Measurements from ENCODE around the gene PLAA.

PLAA gene

GRCh38 chr9:26935847-26936246 lies 11.2 kb downstream of the PLAA start:
- H3K4me3 ChIP-seq (ENCODE audit: low read depth, low read length), result no peak overlapping the region
- TF ChIP-seq, protein P1, sequence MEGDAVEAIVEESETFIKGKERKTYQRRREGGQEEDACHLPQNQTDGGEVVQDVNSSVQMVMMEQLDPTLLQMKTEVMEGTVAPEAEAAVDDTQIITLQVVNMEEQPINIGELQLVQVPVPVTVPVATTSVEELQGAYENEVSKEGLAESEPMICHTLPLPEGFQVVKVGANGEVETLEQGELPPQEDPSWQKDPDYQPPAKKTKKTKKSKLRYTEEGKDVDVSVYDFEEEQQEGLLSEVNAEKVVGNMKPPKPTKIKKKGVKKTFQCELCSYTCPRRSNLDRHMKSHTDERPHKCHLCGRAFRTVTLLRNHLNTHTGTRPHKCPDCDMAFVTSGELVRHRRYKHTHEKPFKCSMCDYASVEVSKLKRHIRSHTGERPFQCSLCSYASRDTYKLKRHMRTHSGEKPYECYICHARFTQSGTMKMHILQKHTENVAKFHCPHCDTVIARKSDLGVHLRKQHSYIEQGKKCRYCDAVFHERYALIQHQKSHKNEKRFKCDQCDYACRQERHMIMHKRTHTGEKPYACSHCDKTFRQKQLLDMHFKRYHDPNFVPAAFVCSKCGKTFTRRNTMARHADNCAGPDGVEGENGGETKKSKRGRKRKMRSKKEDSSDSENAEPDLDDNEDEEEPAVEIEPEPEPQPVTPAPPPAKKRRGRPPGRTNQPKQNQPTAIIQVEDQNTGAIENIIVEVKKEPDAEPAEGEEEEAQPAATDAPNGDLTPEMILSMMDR (IDR thresholded peaks at IDR 0.05; ENCODE audit: low read depth, low read length, missing control alignments), result no peak
- DNase-seq (ENCODE audit: low read depth), result no peak

- TF ChIP-seq, protein P1 (IDR thresholded peaks at IDR 0.05; ENCODE audit: low read depth, low read length, missing control alignments), result no peak
- no peak for DNase-seq (ENCODE audit: low read depth)
- no peak overlapping the region for H3K4me3 ChIP-seq (ENCODE audit: low read depth, low read length)
Measured at GRCh38 chr9:26928902-26929495, 18.0 kb downstream of the PLAA start.

DNA sequence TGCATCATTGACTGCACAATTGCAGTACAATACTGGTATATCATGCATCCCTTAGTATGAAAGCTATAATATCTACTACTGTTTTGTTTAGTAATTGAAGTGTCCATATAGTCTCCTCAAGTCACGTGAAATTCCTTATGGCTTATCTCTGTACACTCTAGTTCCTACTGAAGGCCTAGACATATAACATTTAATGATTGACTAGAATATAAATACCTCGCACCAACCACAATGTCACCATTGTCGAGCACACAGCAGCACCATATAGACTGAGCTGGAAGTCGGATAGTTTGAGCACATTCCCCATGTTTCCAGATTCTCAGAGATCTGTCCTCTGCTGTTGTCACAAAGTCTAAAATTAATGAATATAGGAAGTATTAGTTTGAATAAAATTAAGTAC lies 21.4 kb downstream of the PLAA start:
- H3K4me3 ChIP-seq (ENCODE audit: low read depth, low read length), result no peak overlapping the region
- TF ChIP-seq, protein P1 (IDR thresholded peaks at IDR 0.05; ENCODE audit: low read depth, low read length, missing control alignments), result no peak
- DNase-seq (ENCODE audit: low read depth), result no peak

DNA sequence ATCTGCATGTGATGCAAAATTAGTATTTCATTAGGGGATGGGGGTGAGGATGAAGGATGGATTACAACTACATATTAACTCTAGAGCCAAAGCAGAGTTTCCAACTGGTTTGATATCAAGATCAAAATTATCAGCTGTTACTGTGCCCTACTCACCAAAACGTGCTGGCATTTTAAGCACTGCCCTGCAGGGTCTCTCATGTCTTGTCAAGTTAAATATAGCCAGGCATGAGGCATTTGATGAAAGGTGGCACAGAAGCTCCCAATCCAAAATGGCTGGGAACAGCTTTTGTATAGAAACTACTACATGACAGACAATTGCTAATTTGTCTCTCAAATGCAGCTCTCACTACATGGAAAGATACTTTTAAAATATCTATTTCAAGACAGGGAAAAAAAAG lies 27.3 kb downstream of the PLAA start:
- TF ChIP-seq, protein P1 (IDR thresholded peaks at IDR 0.05; ENCODE audit: low read depth, low read length, missing control alignments), result no peak
- no peak for DNase-seq (ENCODE audit: low read depth)
- no peak overlapping the region for H3K4me3 ChIP-seq (ENCODE audit: low read depth, low read length)

DNA sequence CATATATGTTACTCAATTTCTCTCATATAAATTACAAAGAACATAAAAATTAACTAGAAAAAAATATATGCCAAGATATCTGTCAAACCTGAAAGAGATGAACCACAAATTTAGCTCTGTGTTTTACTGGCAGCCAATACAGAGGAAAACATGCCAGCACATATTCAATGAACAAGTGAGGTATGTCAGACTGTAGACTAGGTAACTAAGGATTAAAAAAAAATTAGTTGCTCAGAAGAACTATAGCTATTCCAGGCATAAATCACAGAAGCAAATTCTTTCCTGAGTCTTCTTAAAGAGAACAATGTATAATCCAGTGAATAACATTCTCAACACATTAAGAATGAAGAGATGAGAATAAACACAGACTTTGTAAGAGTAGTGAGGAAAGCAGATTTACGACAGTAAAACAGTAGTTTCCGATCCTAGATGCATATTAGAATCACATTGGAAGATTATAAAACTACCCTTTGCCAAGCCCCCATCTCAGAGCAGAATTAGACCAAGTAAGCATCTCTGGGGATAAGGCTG lies 33.8 kb downstream of the PLAA start:
- DNase-seq (ENCODE audit: low read depth), result no peak
- H3K4me3 ChIP-seq (ENCODE audit: low read depth, low read length), result no peak overlapping the region
- TF ChIP-seq, protein P1 (IDR thresholded peaks at IDR 0.05; ENCODE audit: low read depth, low read length, missing control alignments), result no peak

DNA sequence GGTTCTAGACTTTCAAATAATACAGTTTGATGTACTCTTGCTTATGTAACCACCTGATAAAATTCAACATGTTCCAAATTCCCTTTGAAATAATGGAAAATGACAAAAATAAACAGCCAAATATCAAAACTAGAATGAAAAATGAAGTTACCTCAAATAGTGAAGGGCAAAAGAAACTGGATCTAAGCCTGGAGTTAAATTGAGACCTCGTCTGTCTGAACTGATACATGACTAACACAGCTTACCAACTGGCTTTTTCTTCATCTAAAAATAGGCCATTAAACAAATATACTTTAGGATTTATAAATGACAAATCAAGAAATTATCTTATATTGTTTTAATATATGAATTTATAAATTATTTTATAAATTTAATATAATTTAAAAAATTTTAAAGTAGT lies 42.4 kb downstream of the PLAA start:
- no peak overlapping the region for H3K4me3 ChIP-seq (ENCODE audit: low read depth, low read length)
- TF ChIP-seq, protein P1 (IDR thresholded peaks at IDR 0.05; ENCODE audit: low read depth, low read length, missing control alignments), result no peak
- DNase-seq (ENCODE audit: low read depth), result no peak

DNA sequence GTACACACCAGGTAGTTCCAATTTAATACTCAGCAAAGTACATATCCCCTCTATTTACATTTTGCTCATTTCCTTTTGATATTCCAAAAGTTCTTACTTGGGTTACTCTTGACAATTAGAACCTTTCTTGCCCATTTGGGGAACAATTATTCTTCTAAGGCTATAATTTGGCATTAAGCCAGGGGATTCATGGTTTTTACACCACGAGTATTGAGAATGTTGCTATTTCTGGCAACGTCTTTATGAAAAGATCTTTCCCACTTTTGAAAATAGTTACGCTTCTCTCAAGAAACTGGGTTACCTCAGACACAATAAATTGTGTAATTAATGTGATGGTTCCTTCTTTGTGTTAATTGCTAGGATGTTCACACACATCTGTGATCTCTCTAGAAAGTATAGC lies 43.0 kb downstream of the PLAA start:
- H3K4me3 ChIP-seq (ENCODE audit: low read depth, low read length), result no peak overlapping the region
- DNase-seq (ENCODE audit: low read depth), result no peak
- TF ChIP-seq, protein P1 (IDR thresholded peaks at IDR 0.05; ENCODE audit: low read depth, low read length, missing control alignments), result no peak

All from GM12864 (cell line).